IMR-90 (cell line): ENCODE results near the gene TMEM128. TPM values are rescaled to one million over a fixed set of nuclear protein-coding genes. Genes with fewer than 3 reads are reported as not detected.

Experiments
- ATAC-seq: fragments of 200-7000 bp; cut with Tn5 transposase; 2 replicates; pipeline ENCODE4 v1.9.1; 2020; ENCODE audit warnings: low read depth, mild to moderate bottlenecking, moderate library complexity
- BruUV-seq: library from RNA; stranded (reverse); fragments of 400-500 nt; replicated peaks from 2 replicates; lab custom pipeline; 2021; lab: Mats Ljungman, UMichigan
- CTCF ChIA-PET: fragments of 300-600 bp; formaldehyde crosslinking; extraction: SDS; loops from one replicate; lab custom pipeline; 2021; ENCODE audit warnings: antibody characterized with exemption; lab: Yijun Ruan, JAX
- POLR2A ChIA-PET: fragments of 300-600 bp; sonication (Branson Sonifier 250); formaldehyde crosslinking; loops from one replicate; lab custom pipeline; 2022; ENCODE audit warnings: antibody characterized with exemption; ENCODE audit not compliant: unreplicated experiment; lab: Charles Lee
- DNase-seq: peaks from one replicate; pipeline ENCODE4 v3.0.0; 2013
- H2AFZ ChIP-seq: replicated peaks from 2 replicates; pipeline ENCODE3; 2013; ENCODE audit warnings: low read length, mild to moderate bottlenecking; ENCODE audit not compliant: poor library complexity
- H2AK5ac ChIP-seq: 2 replicates; pipeline ENCODE4 v1.6.1; 2013; ENCODE audit warnings: low read depth, low read length, inconsistent platforms
- H2AK9ac ChIP-seq: replicated peaks from 2 replicates; pipeline ENCODE3; 2013; ENCODE audit warnings: mild to moderate bottlenecking, low read depth, low read length, moderate library complexity; ENCODE audit not compliant: poor library complexity
- H2BK120ac ChIP-seq: 2 replicates; pipeline ENCODE4 v1.6.1; 2013; ENCODE audit warnings: low read depth, low read length, inconsistent platforms
- H2BK15ac ChIP-seq: 3 replicates; pipeline ENCODE4 v1.6.1; 2013; ENCODE audit warnings: low read depth, low read length, inconsistent platforms
- H2BK20ac ChIP-seq: 2 replicates; pipeline ENCODE4 v1.6.1; 2013; ENCODE audit warnings: low read depth, mild to moderate bottlenecking, inconsistent platforms, low read length, moderate library complexity
- H2BK5ac ChIP-seq: 2 replicates; pipeline ENCODE4 v1.6.1; 2013; ENCODE audit warnings: mild to moderate bottlenecking, low read depth, low read length, inconsistent platforms; ENCODE audit not compliant: poor library complexity, severe bottlenecking
- H3K14ac ChIP-seq: replicated peaks from 2 replicates; pipeline ENCODE4 v1.6.1; 2013; ENCODE audit warnings: low read depth, low read length, inconsistent platforms
- H3K18ac ChIP-seq: 2 replicates; pipeline ENCODE4 v1.6.1; 2013; ENCODE audit warnings: low read depth, low read length, control low read depth
- H3K23ac ChIP-seq: 2 replicates; pipeline ENCODE4 v1.6.1; 2013; ENCODE audit warnings: low read depth, low read length, inconsistent platforms
- H3K27ac ChIP-seq: 2 replicates; pipeline ENCODE4 v1.5.1; 2013; ENCODE audit warnings: mild to moderate bottlenecking, control low read depth, low read length; ENCODE audit not compliant: insufficient read depth
- H3K27me3 ChIP-seq: 2 replicates; pipeline ENCODE4 v1.6.1; 2013; ENCODE audit warnings: low read length; ENCODE audit not compliant: control insufficient read depth, insufficient read depth
- H3K36me3 ChIP-seq: 2 replicates; pipeline ENCODE4 v1.6.1; 2013; ENCODE audit warnings: low read length, mixed read lengths; ENCODE audit not compliant: control insufficient read depth, insufficient read depth
- H3K4ac ChIP-seq: 2 replicates; pipeline ENCODE4 v1.6.1; 2013; ENCODE audit warnings: low read depth, low read length, inconsistent platforms
- H3K4me1 ChIP-seq: 2 replicates; pipeline ENCODE4 v1.6.1; 2013; ENCODE audit warnings: low read length, mixed read lengths; ENCODE audit not compliant: control insufficient read depth, insufficient read depth
- H3K4me2 ChIP-seq: 2 replicates; pipeline ENCODE4 v1.6.1; 2013; ENCODE audit warnings: low read depth, mild to moderate bottlenecking, control low read depth, low read length, moderate library complexity
- H3K4me3 ChIP-seq: 2 replicates; pipeline ENCODE4 v1.5.1; 2013; ENCODE audit warnings: low read depth, mild to moderate bottlenecking, control low read depth, low read length, moderate library complexity; ENCODE audit not compliant: insufficient read depth
- H3K56ac ChIP-seq: 2 replicates; pipeline ENCODE4 v1.6.1; 2013; ENCODE audit warnings: low read length, inconsistent platforms; ENCODE audit not compliant: insufficient read depth; ENCODE audit errors: extremely low read depth
- H3K79me1 ChIP-seq, 2 experiments: 2 replicates each; pipeline ENCODE4 v1.6.1; 2013; ENCODE audit warnings: low read length in 2 of 2, inconsistent platforms in 1 of 2, low read depth in 1 of 2
- H3K9ac ChIP-seq: 2 replicates; pipeline ENCODE4 v1.6.1; 2013; ENCODE audit warnings: low read depth, low read length, control low read depth
- H3K9me1 ChIP-seq: 2 replicates; pipeline ENCODE4 v1.6.1; 2013; ENCODE audit warnings: low read length, inconsistent platforms; ENCODE audit not compliant: insufficient read depth
- H3K9me3 ChIP-seq: 2 replicates; pipeline ENCODE4 v1.6.1; 2013; ENCODE audit warnings: low read length; ENCODE audit not compliant: control insufficient read depth, insufficient read depth
- H4K20me1 ChIP-seq: 2 replicates; pipeline ENCODE4 v1.6.1; 2013; ENCODE audit warnings: low read length, inconsistent platforms; ENCODE audit not compliant: insufficient read depth
- H4K5ac ChIP-seq: 2 replicates; pipeline ENCODE4 v1.6.1; 2013; ENCODE audit warnings: mild to moderate bottlenecking, low read depth, low read length, control low read depth
- H4K8ac ChIP-seq, 2 experiments: 2 replicates each; pipeline ENCODE4 v1.6.1; 2013; ENCODE audit warnings: low read depth in 2 of 2, low read length in 2 of 2, control low read depth in 1 of 2, inconsistent platforms in 1 of 2
- H4K91ac ChIP-seq: 2 replicates; pipeline ENCODE4 v1.6.1; 2013; ENCODE audit warnings: low read depth, low read length, inconsistent platforms; ENCODE audit not compliant: insufficient read depth
- BHLHE40 ChIP-seq: fragments of 150-350 bp; IDR thresholded peaks from 2 replicates; pipeline ENCODE4 v1.6.1; 2016; ENCODE audit warnings: mild to moderate bottlenecking, low read depth, low read length
- MAZ ChIP-seq: IDR thresholded peaks from 2 replicates; pipeline ENCODE4 v1.6.1; 2012; ENCODE audit warnings: low read depth, mild to moderate bottlenecking, low read length, improper control_type of control experiment, moderate library complexity, borderline replicate concordance
- MXI1 ChIP-seq: IDR thresholded peaks from 2 replicates; pipeline ENCODE4 v1.6.1; 2012; ENCODE audit warnings: low read depth, mild to moderate bottlenecking, low read length, moderate library complexity, borderline replicate concordance
- RAD21 ChIP-seq: IDR thresholded peaks from 2 replicates; pipeline ENCODE4 v1.6.1; 2012; ENCODE audit warnings: low read length, improper control_type of control experiment
- RCOR1 ChIP-seq: IDR thresholded peaks from 2 replicates; pipeline ENCODE4 v1.6.1; 2012; ENCODE audit warnings: mild to moderate bottlenecking, low read length, improper control_type of control experiment; ENCODE audit not compliant: insufficient replicate concordance
- WGBS, 2 experiments: methylation state at CpG; one replicate each; pipeline versions ENCODE4 v1.1.5 to v1.1.7; 2013; ENCODE audit warnings: missing lambda C conversion rate in 2 of 2; ENCODE audit not compliant: insufficient read length in 1 of 2; ENCODE audit errors: extremely low coverage in 2 of 2; 5-methylcytosine and 5-hydroxymethylcytosine counted together
- dilution Hi-C: fragments of 300-500 bp; cut with HindIII; formaldehyde crosslinking; loops from one replicate; pipeline ENCODE4 v1.14.3; 2018; ENCODE audit warnings: low sequenced_read_pairs; ENCODE audit not compliant: unreplicated experiment
- in situ Hi-C: fragments of 300-500 bp; cut with MboI; formaldehyde crosslinking; loops from 3 replicates; pipeline ENCODE4 v1.14.3; 2019; ENCODE audit warnings: low sequenced_read_pairs, inconsistent platforms, mixed read lengths
- intact Hi-C: fragments of 100-400 bp; cut with micrococcal nuclease; formaldehyde crosslinking; loops from 2 replicates; pipeline ENCODE4 v1.10.0; 2022
- polyA plus RNA-seq, 3 experiments: library from polyadenylated mRNA; depleted of rRNA; stranded (reverse); fragments of >200 nt; gene quantifications; 2 replicates each; pipeline ENCODE4 v1.2.3, GENCODE V29; 2012; ENCODE audit warnings: low replicate concordance in 1 of 3
- total RNA-seq: library from RNA; depleted of rRNA; stranded (reverse); fragments of >200 nt; gene quantifications from 2 replicates; pipeline ENCODE4 v1.2.3, GENCODE V29; 2012
- TF ChIP-seq, protein P1 (sequence below): conservative IDR thresholded peaks from 2 replicates; pipeline ENCODE4 v1.5.1; 2012; ENCODE audit warnings: mild to moderate bottlenecking, low read depth, low read length, improper control_type of control experiment

The TMEM128 gene
- total and polyA plus RNA-seq, 2 of the 4 experiments (the other 2 are of a cell fraction): 21.9 to 22.6 TPM

GRCh38 chr4:4254666-4255065, 6.6 kb upstream of the TMEM128 start:
- no peak overlapping the region for H2AFZ ChIP-seq
- no peak overlapping the region for H2AK9ac ChIP-seq
- no peak overlapping the region for H3K4ac ChIP-seq
- no peak for DNase-seq
- no peak overlapping the region for H2BK5ac ChIP-seq
- no peak overlapping the region for H3K23ac ChIP-seq
- intact Hi-C loops: no loop called here
- no peak for ATAC-seq
- in situ Hi-C loops: loop anchor here (5.0 kb wide), 1 partner anchor 88 kb away; no protein-coding TSS in a partner anchor
- H3K9me1 ChIP-seq: no peaks in the 10 kb centered on the region
- H3K4me3 ChIP-seq: no peak overlapping the region
- 80% methylated on average over 1 of the region's 6 CpGs; no CpG with 5 or more reads in 1 of the 2 experiments for WGBS, 2 experiments
- H4K91ac ChIP-seq: no peak overlapping the region
- H3K14ac ChIP-seq: no peak overlapping the region
- H2BK15ac ChIP-seq: no peak overlapping the region
- peaks cover 22% of the 10 kb centered on the region for H3K27me3 ChIP-seq
- no peak overlapping the region for H3K18ac ChIP-seq
- no peak overlapping the region for H4K5ac ChIP-seq
- no peak overlapping the region for H3K9ac ChIP-seq
- CTCF ChIA-PET: no interaction called here
- H3K79me1 ChIP-seq: no peaks in the 10 kb centered on the region
- no peaks in the 10 kb centered on the region for H3K9me3 ChIP-seq
- dilution Hi-C loops: no loop called here
- H3K36me3 ChIP-seq: no peaks in the 10 kb centered on the region
- no TSS peak for BruUV-seq
- no peak overlapping the region for H3K56ac ChIP-seq
- no peak overlapping the region for H4K8ac ChIP-seq
- no peak overlapping the region for H2BK120ac ChIP-seq
- POLR2A ChIA-PET: no interaction called here
- TF ChIP-seq RAD21 (no peak), RCOR1 (no peak), BHLHE40 (no peak), MXI1 (no peak), MAZ (no peak)
- TF ChIP-seq, protein P1, sequence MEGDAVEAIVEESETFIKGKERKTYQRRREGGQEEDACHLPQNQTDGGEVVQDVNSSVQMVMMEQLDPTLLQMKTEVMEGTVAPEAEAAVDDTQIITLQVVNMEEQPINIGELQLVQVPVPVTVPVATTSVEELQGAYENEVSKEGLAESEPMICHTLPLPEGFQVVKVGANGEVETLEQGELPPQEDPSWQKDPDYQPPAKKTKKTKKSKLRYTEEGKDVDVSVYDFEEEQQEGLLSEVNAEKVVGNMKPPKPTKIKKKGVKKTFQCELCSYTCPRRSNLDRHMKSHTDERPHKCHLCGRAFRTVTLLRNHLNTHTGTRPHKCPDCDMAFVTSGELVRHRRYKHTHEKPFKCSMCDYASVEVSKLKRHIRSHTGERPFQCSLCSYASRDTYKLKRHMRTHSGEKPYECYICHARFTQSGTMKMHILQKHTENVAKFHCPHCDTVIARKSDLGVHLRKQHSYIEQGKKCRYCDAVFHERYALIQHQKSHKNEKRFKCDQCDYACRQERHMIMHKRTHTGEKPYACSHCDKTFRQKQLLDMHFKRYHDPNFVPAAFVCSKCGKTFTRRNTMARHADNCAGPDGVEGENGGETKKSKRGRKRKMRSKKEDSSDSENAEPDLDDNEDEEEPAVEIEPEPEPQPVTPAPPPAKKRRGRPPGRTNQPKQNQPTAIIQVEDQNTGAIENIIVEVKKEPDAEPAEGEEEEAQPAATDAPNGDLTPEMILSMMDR: no peak
- no peak overlapping the region for H2AK5ac ChIP-seq
- H2BK20ac ChIP-seq: no peak overlapping the region
- no peaks in the 10 kb centered on the region for H4K20me1 ChIP-seq
- no peak overlapping the region for H3K4me2 ChIP-seq
- H3K4me1 ChIP-seq: peaks cover 1% of the 10 kb centered on the region; the same call in 1 of the 2 replicates
- no peak overlapping the region for H3K27ac ChIP-seq
